IPS DF 6.9 (cell line): ENCODE results near the gene PLEKHA5.
"Not testable (repeated sequence)": the region's sequence is repeated elsewhere in the genome, so short reads cannot be mapped to it uniquely, and the experiment has no call there.

ENCODE experiments used
- DNase-seq: peaks from one replicate; pipeline ENCODE4 v3.0.0-alpha.2; 2013; ENCODE audit warnings: low read depth, low spot score
- H3K27ac ChIP-seq: one replicate; pipeline ENCODE4 v1.5.1; 2013; ENCODE audit warnings: low read length, control low read depth
- H3K27me3 ChIP-seq: 2 replicates; pipeline ENCODE4 v1.6.1; 2013; ENCODE audit warnings: mild to moderate bottlenecking, low read length; ENCODE audit not compliant: control insufficient read depth, insufficient read depth
- H3K36me3 ChIP-seq: 2 replicates; pipeline ENCODE4 v1.6.1; 2013; ENCODE audit warnings: low read length; ENCODE audit not compliant: control insufficient read depth, insufficient read depth
- H3K4me1 ChIP-seq: 2 replicates; pipeline ENCODE4 v1.6.1; 2013; ENCODE audit warnings: low read length; ENCODE audit not compliant: control insufficient read depth, insufficient read depth
- H3K4me3 ChIP-seq: 2 replicates; pipeline ENCODE4 v1.5.1; 2013; ENCODE audit warnings: mild to moderate bottlenecking, low read length
- H3K9me3 ChIP-seq: 2 replicates; pipeline ENCODE4 v1.6.1; 2013; ENCODE audit warnings: low read length, inconsistent platforms; ENCODE audit not compliant: control insufficient read depth, insufficient read depth
- WGBS: extraction: QIAGEN DNeasy Blood & Tissue Kit; methylation state at CpG from one replicate; pipeline ENCODE4 v1.1.7; 2013; ENCODE audit warnings: mixed read lengths, missing lambda C conversion rate; ENCODE audit not compliant: insufficient read length, insufficient coverage; 5-methylcytosine and 5-hydroxymethylcytosine counted together

Gene PLEKHA5

GRCh38 chr12:19411234-19412204, 282.0 kb downstream of the PLEKHA5 start:
- H3K4me3 ChIP-seq = no peak overlapping the region
- no CpG with 5 or more reads among the region's 10 CpGs for WGBS
- H3K36me3 ChIP-seq = no peaks in the 10 kb centered on the region
- no peak for DNase-seq
- H3K9me3 ChIP-seq = no peaks in the 10 kb centered on the region
- no peaks in the 10 kb centered on the region for H3K27me3 ChIP-seq
- no peak overlapping the region for H3K27ac ChIP-seq
- H3K4me1 ChIP-seq = peaks cover 3% of the 10 kb centered on the region; the same call in 1 of the 2 replicates

- no CpG with 5 or more reads among the region's 23 CpGs for WGBS
- H3K36me3 ChIP-seq = no peaks in the 10 kb centered on the region
Measured at GRCh38 chr12:19412844-19413243, 283.3 kb downstream of the PLEKHA5 start.

GRCh38 chr12:19413582-19413981, 284.0 kb downstream of the PLEKHA5 start:
- no CpG with 5 or more reads among the region's 5 CpGs for WGBS
- H3K4me3 ChIP-seq, DNase-seq, H3K9me3 ChIP-seq, H3K27ac ChIP-seq, H3K36me3 ChIP-seq, H3K4me1 ChIP-seq, H3K27me3 ChIP-seq: not testable (repeated sequence)

More at GRCh38 chr12:19412844-19413243, 283.3 kb downstream of the PLEKHA5 start:
- DNase-seq = no peak
- no peak overlapping the region for H3K4me3 ChIP-seq
- H3K9me3 ChIP-seq = no peaks in the 10 kb centered on the region
- peaks cover 3% of the 10 kb centered on the region; the same call in 1 of the 2 replicates for H3K4me1 ChIP-seq
- H3K27me3 ChIP-seq = no peaks in the 10 kb centered on the region
- no peak overlapping the region for H3K27ac ChIP-seq

DNA sequence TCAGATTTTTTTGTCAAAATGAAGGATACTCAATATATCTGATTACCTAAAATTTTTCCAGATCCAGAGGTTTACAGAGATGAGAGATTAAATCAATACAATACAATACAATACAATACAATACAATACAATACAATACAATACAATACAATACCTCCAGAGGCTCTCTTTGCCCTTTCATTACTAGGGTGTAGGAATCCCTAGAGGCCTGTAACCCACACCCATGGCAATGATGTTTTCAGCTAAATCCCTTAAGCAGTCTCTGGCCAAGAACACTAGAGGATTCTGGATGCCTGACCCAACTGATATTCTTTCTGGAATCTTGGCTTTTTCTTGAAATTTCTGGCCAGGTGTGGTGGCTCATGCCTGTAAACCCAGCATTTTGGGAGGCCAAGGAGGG, 286.0 kb downstream of the PLEKHA5 start:
- no peak overlapping the region for H3K4me3 ChIP-seq
- H3K36me3 ChIP-seq = no peaks in the 10 kb centered on the region
- H3K27me3 ChIP-seq = no peaks in the 10 kb centered on the region
- DNase-seq = no peak
- peaks cover 3% of the 10 kb centered on the region; the same call in 1 of the 2 replicates for H3K4me1 ChIP-seq
- no peak overlapping the region for H3K27ac ChIP-seq
- H3K9me3 ChIP-seq = no peaks in the 10 kb centered on the region

DNA sequence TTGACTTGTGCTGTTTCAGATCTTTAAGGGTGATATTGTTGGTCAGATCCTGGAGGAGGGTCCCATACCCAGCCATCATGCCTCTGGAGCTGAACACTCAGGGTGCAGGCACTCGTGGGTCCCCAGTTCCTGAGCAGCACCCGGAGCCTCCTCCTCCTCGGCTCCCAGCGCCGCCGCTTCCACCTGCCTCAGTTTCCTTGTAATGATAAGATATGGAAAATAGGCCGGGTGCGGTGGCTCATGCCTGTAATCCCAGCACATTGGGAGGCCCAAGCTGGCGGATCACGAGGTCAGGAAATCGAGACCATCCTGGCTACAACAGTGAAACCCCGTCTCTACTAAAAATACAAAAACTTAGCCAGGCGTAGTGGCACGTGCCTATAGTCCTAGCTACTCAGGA, 289.6 kb downstream of the PLEKHA5 start:
- Histone ChIP-seq H3K36me3 (no peaks in the 10 kb centered on the region), H3K9me3 (no peaks in the 10 kb centered on the region), H3K4me1 (no peaks in the 10 kb centered on the region), H3K4me3 (no peak overlapping the region), H3K27me3 (no peaks in the 10 kb centered on the region), H3K27ac (no peak overlapping the region)
- no peak for DNase-seq
- WGBS = no CpG with 5 or more reads among the region's 14 CpGs

- Histone ChIP-seq H3K4me3 (no peak overlapping the region), H3K36me3 (no peaks in the 10 kb centered on the region), H3K27me3 (no peaks in the 10 kb centered on the region), H3K4me1 (no peaks in the 10 kb centered on the region), H3K27ac (no peak overlapping the region), H3K9me3 (no peaks in the 10 kb centered on the region)
- no CpG with 5 or more reads among the region's 6 CpGs for WGBS
- DNase-seq = no peak
Measured at GRCh38 chr12:19421503-19422282, 292.2 kb downstream of the PLEKHA5 start.

DNA sequence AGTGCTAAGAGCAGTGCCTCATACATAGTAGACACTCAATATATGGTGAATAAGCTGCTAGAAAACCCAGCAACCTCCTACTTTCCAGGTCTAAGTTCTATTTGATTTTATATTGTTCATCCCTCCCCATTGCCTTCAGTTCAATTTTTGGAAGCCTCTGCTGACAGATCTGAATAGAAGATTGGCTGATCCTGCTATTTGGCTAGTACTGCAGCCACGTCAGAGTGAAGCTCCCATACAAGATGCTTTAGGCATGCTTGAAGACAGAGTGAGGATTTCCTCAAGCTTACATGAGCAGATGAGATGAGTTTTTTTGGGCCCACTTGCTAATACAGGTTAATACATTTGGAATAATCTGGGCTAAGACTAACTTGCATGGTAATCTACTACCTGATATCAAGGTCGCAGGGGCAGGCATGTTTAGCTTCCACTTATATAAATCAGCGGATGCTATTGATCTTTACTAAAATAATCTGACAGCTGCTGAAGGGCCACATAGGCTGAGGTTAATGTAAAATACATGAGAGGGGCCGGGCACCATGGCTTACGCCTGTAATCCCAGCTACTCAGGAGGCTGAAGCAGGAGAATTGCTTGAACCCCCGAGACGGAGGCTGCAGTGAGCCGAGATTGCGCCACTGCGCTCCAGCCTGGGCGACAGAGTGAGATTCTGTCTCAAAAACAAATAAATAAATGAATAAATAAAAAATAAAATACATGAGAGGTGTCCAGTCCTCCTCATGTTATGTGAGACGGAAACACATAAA, 293.8 kb downstream of the PLEKHA5 start:
- H3K9me3 ChIP-seq = no peaks in the 10 kb centered on the region
- no peaks in the 10 kb centered on the region for H3K27me3 ChIP-seq
- no peak overlapping the region for H3K4me3 ChIP-seq
- WGBS = no CpG with 5 or more reads among the region's 12 CpGs
- no peak for DNase-seq
- no peaks in the 10 kb centered on the region for H3K4me1 ChIP-seq
- H3K27ac ChIP-seq = no peak overlapping the region
- H3K36me3 ChIP-seq = no peaks in the 10 kb centered on the region
